CD14-positive monocyte (primary cell): Measurements from ENCODE around the gene STMN1. TPM values are rescaled to one million over a fixed set of nuclear protein-coding genes. Genes with fewer than 3 reads are reported as not detected.

ENCODE experiments used
- DNase-seq, 3 donors: peaks; one replicate each; pipeline ENCODE4 v3.0.0-alpha.2; 2011 to 2022
- H2AFZ ChIP-seq: 2 replicates; pipeline ENCODE4 v1.6.0; 2012; ENCODE audit warnings: mild to moderate bottlenecking, low read depth, low read length, inconsistent platforms; ENCODE audit not compliant: insufficient read depth, poor library complexity, severe bottlenecking
- H3K27ac ChIP-seq, 2 donors: 1 replicate in 1 of 2; 2 replicates in 1 of 2; pipeline ENCODE4 v1.5.1; 2012 to 2013; ENCODE audit warnings: low read length in 2 of 2, control low read depth in 1 of 2, inconsistent platforms in 1 of 2, low read depth in 1 of 2, mild to moderate bottlenecking in 1 of 2
- H3K27me3 ChIP-seq, 2 donors: one replicate each; pipeline versions ENCODE4 v1.6.0 to v1.6.1; 2011 to 2013; ENCODE audit warnings: low read length in 2 of 2; ENCODE audit not compliant: control insufficient read depth in 2 of 2, insufficient read depth in 2 of 2
- H3K36me3 ChIP-seq, 2 donors: replicated peaks in 1 of 2; 1 replicate in 1 of 2; 2 replicates in 1 of 2; pipeline versions ENCODE4 v1.5.1 to v1.6.1; 2012 to 2013; ENCODE audit warnings: low read length in 2 of 2, control low read depth in 1 of 2, inconsistent platforms in 1 of 2, mild to moderate bottlenecking in 1 of 2; ENCODE audit not compliant: insufficient read depth in 2 of 2, control insufficient read depth in 1 of 2
- H3K4me1 ChIP-seq, 2 donors: 1 replicate in 1 of 2; 2 replicates in 1 of 2; pipeline versions ENCODE4 v1.5.1 to v1.6.1; 2012 to 2013; ENCODE audit warnings: low read length in 2 of 2, control low read depth in 1 of 2, inconsistent platforms in 1 of 2, mild to moderate bottlenecking in 1 of 2, moderate library complexity in 1 of 2; ENCODE audit not compliant: insufficient read depth in 2 of 2, control insufficient read depth in 1 of 2
- H3K4me2 ChIP-seq: replicated peaks from 2 replicates; pipeline ENCODE3; 2012; ENCODE audit warnings: low read length, moderate library complexity, mild to moderate bottlenecking; ENCODE audit not compliant: poor library complexity, severe bottlenecking; ENCODE audit errors: extremely low read depth
- H3K4me3 ChIP-seq, 3 experiments: fragments of 200-600 bp in 1 of 3; sonication (generic) in 1 of 3; replicated peaks in 1 of 3; 1 replicate in 2 of 3; 2 replicates in 1 of 3; pipeline ENCODE4 v1.5.1; 2011 to 2013; ENCODE audit warnings: low read length in 3 of 3, mild to moderate bottlenecking in 3 of 3, control low read depth in 2 of 3, low read depth in 2 of 3, inconsistent platforms in 1 of 3, moderate library complexity in 1 of 3
- H3K79me2 ChIP-seq: 2 replicates; pipeline ENCODE4 v1.6.0; 2012; ENCODE audit warnings: mild to moderate bottlenecking, control low read depth, inconsistent platforms, low read length, moderate library complexity; ENCODE audit not compliant: insufficient read depth
- H3K9ac ChIP-seq: 2 replicates; pipeline ENCODE4 v1.6.0; 2017; ENCODE audit warnings: low read length, mild to moderate bottlenecking; ENCODE audit not compliant: insufficient read depth, poor library complexity, severe bottlenecking
- H3K9me3 ChIP-seq, 2 donors: replicated peaks in 1 of 2; 1 replicate in 1 of 2; 2 replicates in 1 of 2; pipeline versions ENCODE4 v1.5.1 to v1.6.1; 2012 to 2013; ENCODE audit warnings: low read length in 2 of 2, control low read depth in 1 of 2; ENCODE audit not compliant: control insufficient read depth in 1 of 2, insufficient read depth in 1 of 2
- H4K20me1 ChIP-seq: 2 replicates; pipeline ENCODE4 v1.6.0; 2012; ENCODE audit warnings: mild to moderate bottlenecking, low read length, control low read depth, moderate library complexity; ENCODE audit not compliant: insufficient read depth
- H3K27ac Mint-ChIP-seq, 7 donors: one replicate each; pipeline ENCODE4 v1.8.0; 2020; ENCODE audit warnings: mild to moderate bottlenecking in 7 of 7, mixed read lengths in 7 of 7, moderate library complexity in 6 of 7, inconsistent platforms in 2 of 7
- H3K27me3 Mint-ChIP-seq, 3 donors: one replicate each; pipeline ENCODE4 v1.8.0; 2021 to 2022; ENCODE audit warnings: low read depth in 3 of 3, mild to moderate bottlenecking in 3 of 3, mixed read lengths in 3 of 3, moderate library complexity in 3 of 3, inconsistent platforms in 1 of 3
- H3K36me3 Mint-ChIP-seq, 2 donors: one replicate each; pipeline ENCODE4 v1.8.0; 2020; ENCODE audit warnings: mixed read lengths in 2 of 2, inconsistent platforms in 1 of 2, mild to moderate bottlenecking in 1 of 2
- H3K4me1 Mint-ChIP-seq: one replicate; pipeline ENCODE4 v1.8.0; 2020; ENCODE audit warnings: mild to moderate bottlenecking, mixed read lengths
- H3K4me3 Mint-ChIP-seq, 2 donors: one replicate each; pipeline ENCODE4 v1.8.0; 2020; ENCODE audit warnings: mild to moderate bottlenecking in 2 of 2, mixed read lengths in 2 of 2, moderate library complexity in 1 of 2
- H3K9me3 Mint-ChIP-seq, 7 donors: one replicate each; pipeline ENCODE4 v1.8.0; 2020 to 2022; ENCODE audit warnings: mixed read lengths in 7 of 7, mild to moderate bottlenecking in 6 of 7, moderate library complexity in 6 of 7, inconsistent platforms in 2 of 7
- WGBS: methylation state at CpG from one replicate; pipeline ENCODE4 v1.1.5; 2013; ENCODE audit warnings: missing lambda C conversion rate; ENCODE audit not compliant: insufficient coverage; 5-methylcytosine and 5-hydroxymethylcytosine counted together
- intact Hi-C, 2 donors: fragments of 100-400 bp; cut with micrococcal nuclease; formaldehyde crosslinking; loops; one replicate each; pipeline versions ENCODE4 v1.15.0 to v1.15.1; 2023
- polyA plus RNA-seq, 3 donors: library from polyadenylated mRNA; depleted of rRNA in 1 of 3; unstranded in 2 of 3; stranded (reverse) in 1 of 3; fragments of 300-500 nt in 2 of 3; fragments of >200 nt in 1 of 3; fragmentation: Illumina TruSeq in 2 of 3; gene quantifications; 1 replicate in 2 of 3; 2 replicates in 1 of 3; pipeline ENCODE4 v1.2.3, GENCODE V29; 2012 to 2021
- TF ChIP-seq, protein P1 (sequence below): fragments of 200-600 bp; IDR thresholded peaks from one replicate; pipeline ENCODE4 v1.8.0; 2022; ENCODE audit warnings: antibody characterized with exemption, mild to moderate bottlenecking

The STMN1 gene
- polyA plus RNA-seq, 3 donors = 1.5 to 8.1 (median 3.5) TPM

DNA sequence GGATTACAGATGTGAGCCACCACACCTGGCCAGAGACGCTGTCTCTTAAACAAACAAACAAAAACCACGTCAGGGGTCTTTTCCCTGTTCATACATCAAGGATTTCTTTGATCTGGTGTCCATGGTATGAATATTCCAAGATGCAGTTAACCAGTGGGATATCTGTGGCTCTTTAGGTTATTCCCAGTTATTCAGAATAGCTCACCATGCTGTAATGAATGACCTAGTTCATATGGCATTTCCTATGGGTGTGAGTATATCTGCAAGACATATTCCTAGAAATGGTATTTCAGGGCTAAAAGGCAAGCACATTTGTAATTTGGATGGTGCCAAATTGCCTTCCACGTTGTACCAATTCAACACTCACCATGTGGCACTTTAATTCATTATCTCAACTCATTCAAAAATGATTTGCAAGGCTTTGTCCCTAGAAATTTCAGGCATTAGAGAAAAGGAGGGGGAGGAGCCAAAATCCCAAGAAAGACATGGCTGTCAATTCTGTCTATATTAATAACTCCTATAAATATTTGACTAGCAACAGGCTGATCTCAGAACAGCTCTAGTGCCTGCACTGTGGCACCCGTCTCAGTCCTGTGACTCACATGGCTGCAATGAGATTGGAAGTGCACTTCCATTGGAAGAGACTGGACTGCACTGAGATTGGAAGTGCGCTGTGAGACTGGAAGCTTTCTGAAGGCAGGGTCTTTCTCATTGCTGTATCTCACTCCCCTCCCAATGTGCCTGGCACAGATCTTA lies 6.0 kb upstream of the STMN1 start:
- Histone ChIP-seq H3K27ac (no peak overlapping the region), H3K4me2 (no peak overlapping the region), H3K9ac (no peak overlapping the region), H3K9me3 (no peaks in the 10 kb centered on the region), H3K27me3 (peaks cover 0 to 2% of the 10 kb centered on the region in 2 donors), H3K4me1 (no peaks in the 10 kb centered on the region), H3K36me3 (no peaks in the 10 kb centered on the region), H2AFZ (no peak overlapping the region), H4K20me1 (no peaks in the 10 kb centered on the region), H3K79me2 (no peaks in the 10 kb centered on the region), H3K4me3 (no peak overlapping the region)
- Mint-ChIP-seq H3K4me1 (peaks cover 2% of the 10 kb centered on the region), H3K4me3 (no peak overlapping the region), H3K9me3 (peaks cover 0 to 2% (median 0%) of the 10 kb centered on the region in 7 donors), H3K27ac (no peak overlapping the region), H3K27me3 (peaks cover 4 to 10% (median 6%) of the 10 kb centered on the region in 3 donors), H3K36me3 (no peaks in the 10 kb centered on the region)
- WGBS = 100% methylated on average over 1 of the region's 5 CpGs
- intact Hi-C loops = no loop called here
- TF ChIP-seq, protein P1, sequence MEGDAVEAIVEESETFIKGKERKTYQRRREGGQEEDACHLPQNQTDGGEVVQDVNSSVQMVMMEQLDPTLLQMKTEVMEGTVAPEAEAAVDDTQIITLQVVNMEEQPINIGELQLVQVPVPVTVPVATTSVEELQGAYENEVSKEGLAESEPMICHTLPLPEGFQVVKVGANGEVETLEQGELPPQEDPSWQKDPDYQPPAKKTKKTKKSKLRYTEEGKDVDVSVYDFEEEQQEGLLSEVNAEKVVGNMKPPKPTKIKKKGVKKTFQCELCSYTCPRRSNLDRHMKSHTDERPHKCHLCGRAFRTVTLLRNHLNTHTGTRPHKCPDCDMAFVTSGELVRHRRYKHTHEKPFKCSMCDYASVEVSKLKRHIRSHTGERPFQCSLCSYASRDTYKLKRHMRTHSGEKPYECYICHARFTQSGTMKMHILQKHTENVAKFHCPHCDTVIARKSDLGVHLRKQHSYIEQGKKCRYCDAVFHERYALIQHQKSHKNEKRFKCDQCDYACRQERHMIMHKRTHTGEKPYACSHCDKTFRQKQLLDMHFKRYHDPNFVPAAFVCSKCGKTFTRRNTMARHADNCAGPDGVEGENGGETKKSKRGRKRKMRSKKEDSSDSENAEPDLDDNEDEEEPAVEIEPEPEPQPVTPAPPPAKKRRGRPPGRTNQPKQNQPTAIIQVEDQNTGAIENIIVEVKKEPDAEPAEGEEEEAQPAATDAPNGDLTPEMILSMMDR = no peak
- no peak for DNase-seq

DNA sequence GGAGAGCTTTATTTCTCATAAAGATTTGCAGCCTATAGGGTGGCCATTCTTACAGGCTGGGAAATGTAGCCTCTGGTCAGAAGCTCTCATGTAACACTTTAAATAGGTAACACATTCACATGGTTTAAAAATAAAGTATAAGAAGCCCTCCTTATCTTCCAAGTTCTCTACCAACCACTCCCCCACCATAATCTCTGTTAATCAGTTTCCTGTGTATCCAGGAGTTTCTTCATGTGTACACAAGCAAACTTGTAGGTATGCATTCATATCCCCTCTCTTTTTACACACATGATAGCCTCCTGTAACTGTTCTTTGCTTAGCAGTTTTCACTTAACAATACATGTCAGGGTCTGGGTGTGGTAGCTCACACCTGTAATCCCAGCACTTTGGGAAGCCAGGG lies 4.9 kb upstream of the STMN1 start:
- Mint-ChIP-seq H3K4me1 (peaks cover 10% of the 10 kb centered on the region), H3K4me3 (no peak overlapping the region), H3K27me3 (peaks cover 11 to 18% (median 16%) of the 10 kb centered on the region in 3 donors), H3K36me3 (no peaks in the 10 kb centered on the region), H3K9me3 (peaks cover 0 to 2% (median 0%) of the 10 kb centered on the region in 7 donors), H3K27ac (no peak overlapping the region)
- no peak overlapping the region for H3K27ac ChIP-seq
- H3K36me3 ChIP-seq = no peaks in the 10 kb centered on the region
- no peaks in the 10 kb centered on the region for H3K9me3 ChIP-seq
- TF ChIP-seq, protein P1 = no peak
- no peak for DNase-seq
- no peaks in the 10 kb centered on the region for H3K79me2 ChIP-seq
- H4K20me1 ChIP-seq = no peaks in the 10 kb centered on the region
- H3K4me2 ChIP-seq = no peak overlapping the region
- peaks cover 6 to 9% of the 10 kb centered on the region in 2 donors for H3K4me1 ChIP-seq
- no peak overlapping the region for H3K9ac ChIP-seq
- no peak overlapping the region for H2AFZ ChIP-seq
- intact Hi-C loops = no loop called here
- H3K27me3 ChIP-seq = peaks cover 0 to 10% of the 10 kb centered on the region in 2 donors
- no peak overlapping the region for H3K4me3 ChIP-seq
